ENCODE measurements around the gene COX10.

Gene COX10

DNA sequence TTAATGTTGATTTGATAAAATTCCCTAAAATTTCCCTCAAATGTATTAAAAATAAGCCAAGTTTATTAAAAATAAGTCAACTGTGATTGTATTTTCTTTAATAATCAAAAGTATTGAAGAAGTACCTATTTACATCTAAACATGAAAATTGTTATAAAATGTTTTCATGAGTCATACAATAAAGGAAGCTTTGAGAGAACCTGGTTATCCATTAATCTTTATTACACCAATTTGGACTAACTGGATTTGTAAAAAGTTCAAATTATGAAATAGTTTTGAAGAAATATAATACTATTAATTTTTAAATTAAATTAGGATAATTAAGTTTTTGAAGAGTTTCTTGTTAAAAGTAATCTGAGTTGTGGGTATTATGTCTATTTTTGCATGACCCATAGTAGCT lies 63.8 kb downstream of the COX10 start:
- H3K4me3 ChIP-seq (ENCODE audit: low read depth, low read length) = no peak overlapping the region
- DNase-seq (ENCODE audit: low read depth) = no peak
- TF ChIP-seq, protein P1, sequence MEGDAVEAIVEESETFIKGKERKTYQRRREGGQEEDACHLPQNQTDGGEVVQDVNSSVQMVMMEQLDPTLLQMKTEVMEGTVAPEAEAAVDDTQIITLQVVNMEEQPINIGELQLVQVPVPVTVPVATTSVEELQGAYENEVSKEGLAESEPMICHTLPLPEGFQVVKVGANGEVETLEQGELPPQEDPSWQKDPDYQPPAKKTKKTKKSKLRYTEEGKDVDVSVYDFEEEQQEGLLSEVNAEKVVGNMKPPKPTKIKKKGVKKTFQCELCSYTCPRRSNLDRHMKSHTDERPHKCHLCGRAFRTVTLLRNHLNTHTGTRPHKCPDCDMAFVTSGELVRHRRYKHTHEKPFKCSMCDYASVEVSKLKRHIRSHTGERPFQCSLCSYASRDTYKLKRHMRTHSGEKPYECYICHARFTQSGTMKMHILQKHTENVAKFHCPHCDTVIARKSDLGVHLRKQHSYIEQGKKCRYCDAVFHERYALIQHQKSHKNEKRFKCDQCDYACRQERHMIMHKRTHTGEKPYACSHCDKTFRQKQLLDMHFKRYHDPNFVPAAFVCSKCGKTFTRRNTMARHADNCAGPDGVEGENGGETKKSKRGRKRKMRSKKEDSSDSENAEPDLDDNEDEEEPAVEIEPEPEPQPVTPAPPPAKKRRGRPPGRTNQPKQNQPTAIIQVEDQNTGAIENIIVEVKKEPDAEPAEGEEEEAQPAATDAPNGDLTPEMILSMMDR (IDR thresholded peaks at IDR 0.05; ENCODE audit: insufficient read depth, low read depth, low read length, missing control alignments) = no peak

DNA sequence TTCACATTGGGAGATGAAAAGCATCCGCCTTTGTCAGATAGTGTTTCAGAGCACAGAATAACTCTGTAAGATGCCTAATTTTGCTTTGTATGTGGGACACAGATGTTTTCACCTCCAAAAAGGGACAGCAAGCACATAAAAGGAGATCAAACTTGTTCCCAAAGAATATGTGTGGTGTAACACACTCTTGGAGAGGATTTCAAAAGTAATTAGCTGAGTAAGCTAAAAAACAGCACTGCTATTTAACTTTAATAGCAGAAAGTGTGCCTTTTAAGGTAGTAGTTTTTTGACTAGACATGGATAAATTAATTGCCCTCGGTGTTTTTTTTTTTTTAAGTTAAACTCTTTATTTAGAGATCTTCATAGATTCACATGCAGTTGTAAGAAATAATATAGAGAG lies 65.2 kb downstream of the COX10 start:
- no peak overlapping the region for H3K4me3 ChIP-seq (ENCODE audit: low read depth, low read length)
- TF ChIP-seq, protein P1 (IDR thresholded peaks at IDR 0.05; ENCODE audit: insufficient read depth, low read depth, low read length, missing control alignments) = no peak
- DNase-seq (ENCODE audit: low read depth) = no peak

DNA sequence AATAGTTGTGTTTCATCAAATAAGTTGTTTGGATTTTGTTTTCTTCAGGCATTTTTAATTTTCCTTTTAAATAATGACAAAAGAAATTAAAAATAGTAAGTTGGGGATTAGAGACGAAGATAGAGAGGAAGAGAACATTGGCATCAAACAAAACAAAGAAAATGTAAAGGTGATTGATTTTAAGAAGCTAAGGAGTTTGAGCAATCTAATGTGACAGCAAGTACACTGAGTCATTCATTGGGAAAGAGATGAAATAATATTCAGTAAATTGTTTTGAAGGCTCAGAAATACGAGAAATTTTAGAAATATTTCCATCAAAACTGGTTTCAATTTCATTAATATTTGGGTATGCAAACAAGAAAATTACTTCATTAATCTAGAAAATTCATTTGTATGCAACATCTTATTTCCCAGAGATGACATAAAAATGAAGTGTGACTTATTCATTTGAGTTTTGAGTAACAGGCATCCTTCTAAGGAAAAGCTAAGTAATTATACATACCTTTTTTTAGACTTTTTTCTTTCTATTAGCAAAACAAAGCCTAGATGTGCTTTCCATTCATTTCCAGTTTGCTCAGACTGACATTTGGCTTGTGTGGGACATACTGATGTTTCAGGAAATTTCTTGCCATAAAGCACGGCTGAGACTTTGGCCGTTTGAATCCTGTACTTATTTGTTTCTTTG lies 66.7 kb downstream of the COX10 start:
- no peak for DNase-seq (ENCODE audit: low read depth)
- TF ChIP-seq, protein P1 (IDR thresholded peaks at IDR 0.05; ENCODE audit: insufficient read depth, low read depth, low read length, missing control alignments) = no peak

DNA sequence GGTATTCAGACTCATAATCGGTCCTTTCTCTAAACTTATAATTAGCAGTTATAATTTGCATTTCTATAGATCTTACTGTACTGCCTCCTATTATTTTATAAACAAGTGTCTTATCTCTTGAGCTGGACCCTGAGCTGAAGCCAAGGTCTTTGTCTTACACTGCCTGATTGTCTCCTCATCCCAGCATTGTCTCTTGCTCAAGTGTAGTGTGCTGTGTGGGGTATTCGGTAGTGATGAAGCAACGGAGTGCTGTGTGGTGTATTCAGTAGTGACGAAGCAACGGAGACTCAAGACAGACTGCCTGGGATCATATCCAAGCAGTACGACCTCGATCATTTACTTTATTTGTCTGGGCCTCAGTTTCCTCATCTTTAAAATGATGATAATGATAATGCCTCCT lies 69.3 kb downstream of the COX10 start:
- TF ChIP-seq, protein P1 (IDR thresholded peaks at IDR 0.05; ENCODE audit: insufficient read depth, low read depth, low read length, missing control alignments) = no peak
- no peak for DNase-seq (ENCODE audit: low read depth)

More for the DNA sequence above, 66.7 kb downstream of the COX10 start:
- no peak overlapping the region for H3K4me3 ChIP-seq (ENCODE audit: low read depth, low read length)

DNA sequence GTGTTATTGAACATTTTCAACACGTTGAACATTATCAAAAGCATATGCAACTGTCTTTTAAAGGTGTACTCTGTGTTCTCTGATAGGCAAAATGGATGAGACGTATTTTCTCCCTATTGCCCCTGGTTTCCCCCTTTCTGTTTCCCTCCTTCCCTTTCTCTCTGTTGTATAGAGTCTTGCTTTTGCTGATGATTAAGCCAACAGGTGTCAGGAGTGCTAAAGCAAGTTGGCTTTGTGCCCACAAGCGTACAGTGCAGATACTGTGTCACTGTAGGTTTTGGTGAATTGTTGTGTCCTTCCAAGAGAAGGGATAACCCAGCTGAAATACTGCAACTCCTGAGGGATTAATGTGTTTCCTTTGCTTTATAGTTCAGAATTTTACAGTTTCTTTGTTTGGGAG lies 74.4 kb downstream of the COX10 start:
- TF ChIP-seq, protein P1 (IDR thresholded peaks at IDR 0.05; ENCODE audit: insufficient read depth, low read depth, low read length, missing control alignments) = no peak
- no peak for DNase-seq (ENCODE audit: low read depth)
- no peak overlapping the region for H3K4me3 ChIP-seq (ENCODE audit: low read depth, low read length)

More for the DNA sequence above, 69.3 kb downstream of the COX10 start:
- no peak overlapping the region for H3K4me3 ChIP-seq (ENCODE audit: low read depth, low read length)

DNA sequence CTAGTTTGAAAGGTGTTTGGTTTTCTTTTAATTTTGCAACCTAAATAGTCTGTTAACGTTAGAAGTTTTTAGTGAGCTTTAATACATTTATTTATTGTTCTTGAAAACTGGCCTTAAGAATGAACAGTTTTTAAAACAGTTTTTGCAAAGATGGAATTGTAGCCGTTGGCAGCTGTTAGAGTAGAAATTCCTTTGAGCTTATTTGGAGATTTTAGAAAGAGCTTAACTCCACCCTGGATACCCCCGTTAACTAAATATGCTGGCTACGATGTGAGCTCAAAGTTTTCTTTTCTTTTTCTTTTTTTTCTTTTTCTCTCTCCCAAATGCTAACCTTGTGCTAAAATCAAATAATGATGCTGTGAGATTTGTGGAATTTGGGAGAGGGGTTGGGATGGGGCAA lies 75.2 kb downstream of the COX10 start:
- TF ChIP-seq, protein P1 (IDR thresholded peaks at IDR 0.05; ENCODE audit: insufficient read depth, low read depth, low read length, missing control alignments) = no peak
- no peak for DNase-seq (ENCODE audit: low read depth)
- no peak overlapping the region for H3K4me3 ChIP-seq (ENCODE audit: low read depth, low read length)

DNA sequence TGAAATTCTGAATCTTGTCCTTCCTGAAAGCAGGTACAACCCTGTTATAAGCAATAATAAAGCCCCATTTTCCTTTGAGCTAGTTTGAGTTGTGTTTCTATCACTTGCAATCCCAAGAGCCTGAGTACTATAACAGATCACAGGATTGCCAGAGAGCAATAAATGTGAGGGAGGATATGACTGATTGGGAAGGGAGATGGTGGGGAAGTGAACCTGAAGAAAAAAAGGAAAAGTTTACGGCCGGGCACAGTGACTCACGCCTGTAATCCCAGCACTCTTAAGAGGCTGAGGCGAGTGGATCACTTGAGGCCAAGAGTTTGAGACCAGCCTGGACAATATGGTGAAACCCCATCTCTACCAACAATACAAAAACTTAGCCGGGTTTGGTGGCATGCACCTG lies 80.4 kb downstream of the COX10 start:
- DNase-seq (ENCODE audit: low read depth) = no peak
- TF ChIP-seq, protein P1 (IDR thresholded peaks at IDR 0.05; ENCODE audit: insufficient read depth, low read depth, low read length, missing control alignments) = no peak
- no peak overlapping the region for H3K4me3 ChIP-seq (ENCODE audit: low read depth, low read length)
